Psoas muscle (tissue), 8 donors: ENCODE data around the gene ADAMTS16. TPM values are rescaled to one million over a fixed set of nuclear protein-coding genes. Genes with fewer than 3 reads are reported as not detected.

Source experiments
- ATAC-seq, 4 donors: fragments of 200-7000 bp; cut with Tn5 transposase; one replicate each; pipeline ENCODE4 v1.9.1; 2020; ENCODE audit warnings: moderate library complexity in 3 of 4, mild to moderate bottlenecking in 2 of 4
- DNase-seq, 2 donors: peaks; one replicate each; pipeline ENCODE4 v3.0.0-alpha.2; 2020
- H3K27ac ChIP-seq: fragments of 200-600 bp; one replicate; pipeline ENCODE4 v1.8.0; 2022
- H3K27me3 ChIP-seq, 3 donors: fragments of 200-600 bp in 1 of 3; one replicate each; pipeline versions ENCODE4 v1.6.1 to v1.8.0; 2013 to 2022; ENCODE audit warnings: low read length in 2 of 3, mild to moderate bottlenecking in 2 of 3, moderate library complexity in 1 of 3; ENCODE audit not compliant: insufficient read depth in 3 of 3
- H3K36me3 ChIP-seq, 2 donors: fragments of 200-600 bp in 1 of 2; one replicate each; pipeline versions ENCODE4 v1.6.1 to v1.8.0; 2013 to 2022; ENCODE audit warnings: low read depth in 1 of 2, mild to moderate bottlenecking in 1 of 2, moderate library complexity in 1 of 2; ENCODE audit not compliant: insufficient read depth in 1 of 2
- H3K4me1 ChIP-seq: fragments of 200-600 bp; one replicate; pipeline ENCODE4 v1.8.0; 2022
- H3K4me3 ChIP-seq: fragments of 200-600 bp; one replicate; pipeline ENCODE4 v1.8.0; 2022; ENCODE audit warnings: mild to moderate bottlenecking
- H3K9me3 ChIP-seq: fragments of 200-600 bp; one replicate; pipeline ENCODE4 v1.8.0; 2022
- CTCF ChIP-seq: fragments of 200-600 bp; IDR thresholded peaks from one replicate; pipeline ENCODE4 v1.8.0; 2022; ENCODE audit warnings: antibody characterized with exemption
- WGBS, 3 donors: extraction: QIAGEN DNeasy Blood & Tissue Kit; methylation state at CpG; one replicate each; pipeline versions ENCODE4 v1.1.6 to v1.1.7; 2013; 5-methylcytosine and 5-hydroxymethylcytosine counted together
- intact Hi-C, 2 donors: fragments of 100-400 bp; cut with DNase I; formaldehyde crosslinking; loops; one replicate each; pipeline versions ENCODE4 v1.11.0 to v1.14.2; 2022
- polyA plus RNA-seq, 3 donors: library from polyadenylated mRNA; stranded (reverse); fragments of 200-250 nt; gene quantifications; one replicate each; pipeline ENCODE4 v1.2.3, GENCODE V29; 2013
- total RNA-seq, 4 donors: library from RNA; stranded (reverse); fragmentation: NEBNext Ultra II Directional in 2 of 4; extraction: Animal tissue kit (Norgen Biotek cat#: 25700) in 2 of 4; gene quantifications; one replicate each; pipeline versions ENCODE4 v1.2.1 to v1.2.4, GENCODE V29; 2021 to 2023
- donor health status: healthy with polysubstance abuse.
- donor health status: DM: no; HTN: no; CAD: no; lungs with moderate emphysema.
- donor health status: Bipolar disorder and iron deficiency.
- donor health status: healthy.
- donor health status: DM: yes; HTN: yes; CAD: no.
- donor health status: DM: no; HTN: no; CAD: no.
- donor health status: DM: no; HTN: no; CAD: no.
- donor health status: DM: yes; HTN: yes; CAD: no.

Gene ADAMTS16
- total and polyA plus RNA-seq, 7 donors = 0.01 to 0.27 (median 0.06) TPM; not detected in 1

DNA sequence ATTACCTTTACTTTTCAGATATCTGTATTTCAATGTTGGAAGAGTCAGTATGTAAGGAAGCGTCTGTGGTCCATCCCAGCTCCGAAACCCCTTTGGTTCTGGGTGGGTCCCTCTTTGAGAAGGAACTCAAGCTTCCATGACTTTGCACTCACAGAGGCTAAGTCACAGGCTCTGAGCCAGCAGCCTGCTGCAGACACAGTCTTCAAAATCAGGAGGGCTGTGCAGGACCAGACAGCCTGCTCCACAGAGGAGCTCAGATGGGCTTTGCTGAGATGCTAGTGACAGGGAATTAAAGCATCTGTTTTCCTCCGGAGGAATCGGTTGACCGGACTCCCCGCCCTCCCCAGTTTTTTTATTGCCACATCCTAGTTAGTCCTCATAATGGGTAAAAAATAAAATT, 155.9 kb downstream of the ADAMTS16 start:
- ATAC-seq = no peak
- Histone ChIP-seq H3K27me3 (no peaks in the 10 kb centered on the region), H3K36me3 (no peaks in the 10 kb centered on the region), H3K4me1 (no peaks in the 10 kb centered on the region), H3K9me3 (no peaks in the 10 kb centered on the region), H3K4me3 (no peak overlapping the region), H3K27ac (no peak overlapping the region)
- 76 to 92% (median 91%) methylated on average over 6 of the region's 6 CpGs for WGBS, 3 donors
- intact Hi-C loops = no loop called here
- DNase-seq = no peak
- no peak for TF ChIP-seq CTCF

DNA sequence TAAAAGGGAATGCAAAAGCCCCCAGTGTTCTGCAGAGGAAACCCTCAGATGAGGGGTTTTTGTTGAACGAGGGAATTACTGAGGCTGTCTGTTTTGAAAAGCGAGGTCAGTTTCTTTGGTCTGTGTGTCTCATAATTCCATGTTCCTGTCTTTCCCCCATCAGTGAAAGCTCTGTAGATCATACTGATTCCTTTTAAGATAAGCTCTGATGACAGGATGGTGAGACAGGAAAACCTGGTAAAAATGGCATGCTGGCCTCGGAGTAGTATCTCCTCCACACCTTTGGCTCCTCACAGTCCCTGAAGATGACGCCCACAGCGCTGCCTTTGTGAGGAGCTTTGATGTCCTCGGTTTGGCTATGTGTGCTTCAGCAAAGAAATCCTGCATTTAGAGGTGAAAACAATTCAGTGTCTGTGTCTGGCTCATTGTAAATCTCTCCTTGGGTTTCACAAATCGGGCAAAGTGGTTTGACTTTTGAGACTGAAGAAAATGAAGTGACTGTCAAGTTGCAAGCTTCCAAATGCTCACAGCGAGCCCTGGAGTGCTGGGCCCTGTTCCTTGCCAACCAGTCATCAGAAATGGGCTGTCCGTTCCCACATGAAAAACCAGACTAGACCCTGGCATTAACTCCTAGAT, 157.4 kb downstream of the ADAMTS16 start:
- no peaks in the 10 kb centered on the region for H3K4me1 ChIP-seq
- no peak overlapping the region for H3K4me3 ChIP-seq
- H3K9me3 ChIP-seq = no peaks in the 10 kb centered on the region
- ATAC-seq (no peak), DNase-seq (no peak)
- no peak overlapping the region for H3K27ac ChIP-seq
- 54 to 60% (median 59%) methylated on average over 9 of the region's 9 CpGs for WGBS, 3 donors
- no peaks in the 10 kb centered on the region for H3K36me3 ChIP-seq
- intact Hi-C loops = no loop called here
- no peaks in the 10 kb centered on the region for H3K27me3 ChIP-seq
- no peak for TF ChIP-seq CTCF

GRCh38 chr5:5298068-5298633, 158.0 kb downstream of the ADAMTS16 start:
- DNase-seq (no peak), ATAC-seq (no peak)
- H3K4me3 ChIP-seq = no peak overlapping the region
- intact Hi-C loops = no loop called here
- H3K36me3 ChIP-seq = no peaks in the 10 kb centered on the region
- 43 to 58% (median 48%) methylated on average over 4 of the region's 4 CpGs for WGBS, 3 donors
- no peak for TF ChIP-seq CTCF
- H3K4me1 ChIP-seq = no peaks in the 10 kb centered on the region
- no peak overlapping the region for H3K27ac ChIP-seq
- no peaks in the 10 kb centered on the region for H3K9me3 ChIP-seq
- H3K27me3 ChIP-seq = no peaks in the 10 kb centered on the region

GRCh38 chr5:5298841-5299541, 158.9 kb downstream of the ADAMTS16 start:
- intact Hi-C loops = no loop called here
- 76 to 80% (median 78%) methylated on average over 13 of the region's 13 CpGs for WGBS, 3 donors
- no peak for TF ChIP-seq CTCF
- Histone ChIP-seq H3K27me3 (no peaks in the 10 kb centered on the region), H3K27ac (no peak overlapping the region), H3K36me3 (no peaks in the 10 kb centered on the region), H3K9me3 (no peaks in the 10 kb centered on the region), H3K4me1 (no peaks in the 10 kb centered on the region), H3K4me3 (no peak overlapping the region)
- DNase-seq (no peak), ATAC-seq (no peak)
